ENCODE data around the gene AP3B1.

AP3B1 gene

DNA sequence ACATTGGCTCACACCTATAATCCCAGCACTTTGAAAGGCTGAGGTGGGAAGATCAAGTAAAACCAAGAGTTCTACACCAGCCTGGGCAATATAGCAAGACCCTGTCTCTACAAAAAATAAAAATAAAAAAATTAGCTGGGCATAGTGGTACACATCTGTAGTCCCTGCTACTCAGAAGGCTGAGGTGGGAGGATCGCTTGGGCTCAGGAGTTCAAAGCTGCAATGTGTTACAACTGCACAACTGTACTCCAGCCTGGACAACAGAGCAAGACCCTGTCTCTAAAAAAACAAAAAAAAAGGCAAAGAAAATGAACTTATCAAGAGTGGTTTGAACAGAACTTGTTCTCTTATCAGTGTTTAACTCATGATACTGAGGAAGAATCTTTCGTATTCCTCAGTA lies 29.3 kb downstream of the AP3B1 start:
- H3K27ac ChIP-seq (ENCODE audit: low read depth, low read length, poor library complexity, severe bottlenecking) = no peak overlapping the region
- no peaks in the 10 kb centered on the region for H4K20me1 ChIP-seq (ENCODE audit: insufficient read depth, low read length)
- 0 out of 2 replicates have a peak, but pooled peaks cover 3% of the 10 kb centered on the region for H3K79me2 ChIP-seq (ENCODE audit: insufficient read depth, low read length)
- no peak for TF ChIP-seq EZH2 (IDR thresholded peaks at IDR 0.05; ENCODE audit: borderline replicate concordance, low read length)
- TF ChIP-seq, protein P1, sequence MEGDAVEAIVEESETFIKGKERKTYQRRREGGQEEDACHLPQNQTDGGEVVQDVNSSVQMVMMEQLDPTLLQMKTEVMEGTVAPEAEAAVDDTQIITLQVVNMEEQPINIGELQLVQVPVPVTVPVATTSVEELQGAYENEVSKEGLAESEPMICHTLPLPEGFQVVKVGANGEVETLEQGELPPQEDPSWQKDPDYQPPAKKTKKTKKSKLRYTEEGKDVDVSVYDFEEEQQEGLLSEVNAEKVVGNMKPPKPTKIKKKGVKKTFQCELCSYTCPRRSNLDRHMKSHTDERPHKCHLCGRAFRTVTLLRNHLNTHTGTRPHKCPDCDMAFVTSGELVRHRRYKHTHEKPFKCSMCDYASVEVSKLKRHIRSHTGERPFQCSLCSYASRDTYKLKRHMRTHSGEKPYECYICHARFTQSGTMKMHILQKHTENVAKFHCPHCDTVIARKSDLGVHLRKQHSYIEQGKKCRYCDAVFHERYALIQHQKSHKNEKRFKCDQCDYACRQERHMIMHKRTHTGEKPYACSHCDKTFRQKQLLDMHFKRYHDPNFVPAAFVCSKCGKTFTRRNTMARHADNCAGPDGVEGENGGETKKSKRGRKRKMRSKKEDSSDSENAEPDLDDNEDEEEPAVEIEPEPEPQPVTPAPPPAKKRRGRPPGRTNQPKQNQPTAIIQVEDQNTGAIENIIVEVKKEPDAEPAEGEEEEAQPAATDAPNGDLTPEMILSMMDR (IDR thresholded peaks at IDR 0.05; ENCODE audit: low read length) = no peak
- H3K4me2 ChIP-seq (ENCODE audit: low read length) = no peak overlapping the region
- no peak overlapping the region for H3K9ac ChIP-seq (ENCODE audit: low read length)
- H3F3A ChIP-seq (ENCODE audit: insufficient read depth, low read length) = no peaks in the 10 kb centered on the region
- H3K9me3 ChIP-seq (ENCODE audit: low read length) = no peaks in the 10 kb centered on the region
- peaks cover 38% of the 10 kb centered on the region for H3K36me3 ChIP-seq (ENCODE audit: insufficient read depth, low read length)
- H3K4me3 ChIP-seq (ENCODE audit: low read depth, low read length, poor library complexity, severe bottlenecking) = no peak overlapping the region
- no peak overlapping the region for H2AFZ ChIP-seq (ENCODE audit: low read length)
- H3K27me3 ChIP-seq (ENCODE audit: insufficient read depth, low read length) = no peaks in the 10 kb centered on the region
- no peaks in the 10 kb centered on the region for H3K9me2 ChIP-seq (ENCODE audit: low read depth, low read length)
- peaks cover 6% of the 10 kb centered on the region for H3K4me1 ChIP-seq (ENCODE audit: insufficient read depth, low read length, severe bottlenecking)

DNA sequence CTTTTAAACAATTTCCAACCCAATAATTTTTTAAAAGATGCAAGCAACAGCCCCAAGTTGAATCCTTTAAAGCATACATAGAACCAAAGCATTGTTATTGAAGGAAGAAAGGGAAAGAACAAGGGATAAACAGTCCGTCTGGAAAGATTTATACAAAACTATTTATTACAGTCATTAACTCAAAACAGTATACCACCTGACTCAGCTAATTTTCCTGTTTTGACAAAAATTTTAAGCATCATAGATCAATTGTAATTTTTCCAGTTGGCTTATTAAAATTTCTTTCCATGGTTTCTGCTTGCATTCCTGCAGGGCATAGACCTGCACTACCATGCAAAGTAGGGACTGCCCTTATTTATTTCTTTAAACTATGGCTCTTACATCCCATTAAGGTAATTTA lies 29.9 kb downstream of the AP3B1 start:
- Histone ChIP-seq H3K27ac (ENCODE audit: low read depth, low read length, poor library complexity, severe bottlenecking) (no peak overlapping the region), H3K9me2 (ENCODE audit: low read depth, low read length) (no peaks in the 10 kb centered on the region), H3K36me3 (ENCODE audit: insufficient read depth, low read length) (peaks cover 38% of the 10 kb centered on the region), H3K4me3 (ENCODE audit: low read depth, low read length, poor library complexity, severe bottlenecking) (no peak overlapping the region), H3F3A (ENCODE audit: insufficient read depth, low read length) (no peaks in the 10 kb centered on the region), H3K9ac (ENCODE audit: low read length) (no peak overlapping the region), H4K20me1 (ENCODE audit: insufficient read depth, low read length) (no peaks in the 10 kb centered on the region), H3K9me3 (ENCODE audit: low read length) (no peaks in the 10 kb centered on the region), H3K4me1 (ENCODE audit: insufficient read depth, low read length, severe bottlenecking) (peaks cover 6% of the 10 kb centered on the region), H3K4me2 (ENCODE audit: low read length) (no peak overlapping the region), H3K27me3 (ENCODE audit: insufficient read depth, low read length) (no peaks in the 10 kb centered on the region), H3K79me2 (ENCODE audit: insufficient read depth, low read length) (0 out of 2 replicates have a peak, but pooled peaks cover 3% of the 10 kb centered on the region), H2AFZ (ENCODE audit: low read length) (no peak overlapping the region)
- TF ChIP-seq, protein P1 (IDR thresholded peaks at IDR 0.05; ENCODE audit: low read length) = no peak
- no peak for TF ChIP-seq EZH2 (IDR thresholded peaks at IDR 0.05; ENCODE audit: borderline replicate concordance, low read length)

DNA sequence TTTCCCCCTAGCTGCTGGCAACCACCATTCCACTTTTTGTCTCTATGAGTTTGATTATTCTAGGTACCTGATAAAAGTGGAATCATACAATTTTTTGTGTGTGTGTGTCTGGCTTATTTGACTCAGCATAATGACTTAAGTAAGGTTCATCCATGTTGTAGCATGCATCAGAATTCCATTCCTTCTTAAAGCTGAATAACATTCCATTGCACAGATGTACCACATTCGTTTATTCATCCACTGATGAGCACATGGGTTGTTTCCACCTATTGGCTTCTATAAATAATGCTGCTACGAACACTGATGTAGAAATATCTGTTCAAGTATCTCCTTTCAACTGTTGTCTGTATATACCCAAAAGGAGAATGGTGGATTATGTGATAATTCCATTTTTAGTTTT lies 33.7 kb downstream of the AP3B1 start:
- H3K36me3 ChIP-seq (ENCODE audit: insufficient read depth, low read length) = peaks cover 36% of the 10 kb centered on the region
- H3K4me2 ChIP-seq (ENCODE audit: low read length) = no peak overlapping the region

More for the DNA sequence above, 33.7 kb downstream of the AP3B1 start:
- Histone ChIP-seq H3K9me2 (ENCODE audit: low read depth, low read length) (no peaks in the 10 kb centered on the region), H4K20me1 (ENCODE audit: insufficient read depth, low read length) (no peaks in the 10 kb centered on the region), H3K4me3 (ENCODE audit: low read depth, low read length, poor library complexity, severe bottlenecking) (no peak overlapping the region), H3K27me3 (ENCODE audit: insufficient read depth, low read length) (no peaks in the 10 kb centered on the region), H3K79me2 (ENCODE audit: insufficient read depth, low read length) (no peaks in the 10 kb centered on the region), H3K9me3 (ENCODE audit: low read length) (0 out of 2 replicates have a peak, but pooled peaks cover 3% of the 10 kb centered on the region), H3K27ac (ENCODE audit: low read depth, low read length, poor library complexity, severe bottlenecking) (no peak overlapping the region), H3F3A (ENCODE audit: insufficient read depth, low read length) (no peaks in the 10 kb centered on the region), H2AFZ (ENCODE audit: low read length) (no peak overlapping the region), H3K9ac (ENCODE audit: low read length) (no peak overlapping the region), H3K4me1 (ENCODE audit: insufficient read depth, low read length, severe bottlenecking) (no peaks in the 10 kb centered on the region)
- no peak for TF ChIP-seq EZH2 (IDR thresholded peaks at IDR 0.05; ENCODE audit: borderline replicate concordance, low read length)
- TF ChIP-seq, protein P1 (IDR thresholded peaks at IDR 0.05; ENCODE audit: low read length) = no peak

Data from OCI-LY1 (cell line).